A549 (cell line): ENCODE measurements around the gene MAFB.

Experiments used
- BHLHE40 ChIP-seq: IDR thresholded peaks from 2 replicates; pipeline ENCODE4 v1.6.1; 2012; ENCODE audit warnings: low read depth, low read length, inconsistent platforms
- CEBPB ChIP-seq, 2 experiments: fragments of >200 bp in 1 of 2; sonication (Bioruptor Twin) in 1 of 2; formaldehyde crosslinking in 1 of 2; IDR thresholded peaks; 2 replicates each; pipeline ENCODE4 v1.6.1; 2012 to 2016
- CTCF ChIP-seq: fragments of >200 bp; sonication (Bioruptor Twin); formaldehyde crosslinking; IDR thresholded peaks from 3 replicates; pipeline ENCODE4 v1.5.1; 2016
- ELK1 ChIP-seq: fragments of 150-350 bp; IDR thresholded peaks from 2 replicates; pipeline ENCODE4 v1.6.1; 2014; ENCODE audit warnings: low read depth, mild to moderate bottlenecking, low read length
- NPAS2 ChIP-seq: fragments of 250-450 bp; sonication (Bioruptor Pico); IDR thresholded peaks from 2 replicates; pipeline ENCODE4 v1.8.0; 2022; ENCODE audit warnings: mild to moderate bottlenecking, moderate library complexity, borderline replicate concordance
- PHF8 ChIP-seq: fragments of 200-600 bp; sonication (generic); IDR thresholded peaks from 2 replicates; pipeline ENCODE4 v1.6.1; 2016; ENCODE audit warnings: low read depth, mild to moderate bottlenecking, antibody characterized with exemption, moderate library complexity, borderline replicate concordance
- POLR2A ChIP-seq: IDR thresholded peaks from 2 replicates; pipeline ENCODE4 v1.6.1; 2012; ENCODE audit warnings: mild to moderate bottlenecking, low read length
- POLR2AphosphoS2 ChIP-seq: conservative IDR thresholded peaks from 2 replicates; pipeline ENCODE4 v1.6.1; 2012; ENCODE audit warnings: low read length, improper control_type of control experiment, inconsistent platforms
- SREBF2 ChIP-seq: fragments of 450-650 bp; IDR thresholded peaks from 2 replicates; pipeline ENCODE4 v1.6.1; 2014; ENCODE audit warnings: mild to moderate bottlenecking, moderate library complexity
- TF ChIP-seq, protein P1 (sequence below): IDR thresholded peaks from 2 replicates; pipeline ENCODE4 v1.6.1; 2012

DNA sequence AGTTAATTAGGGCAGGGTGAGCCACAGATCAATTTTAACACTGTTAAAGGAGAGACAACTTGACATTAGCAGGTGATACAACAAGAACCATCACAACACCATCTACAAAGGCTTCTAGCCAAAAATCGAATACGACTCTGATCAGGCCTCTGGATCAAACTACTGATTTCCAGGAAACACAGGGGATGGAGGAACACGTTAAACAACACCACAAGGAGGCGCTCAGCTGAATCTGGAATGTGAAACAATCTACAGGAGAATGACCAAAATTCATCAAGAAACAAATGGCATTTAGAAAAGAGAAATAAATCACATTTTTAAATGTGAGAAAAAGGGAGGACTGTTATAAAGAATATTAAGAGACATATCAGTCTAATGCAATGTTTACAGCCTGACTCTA is 13.5 kb upstream of the MAFB start:
- no peak for TF ChIP-seq NPAS2 (CRISPR knock-in tag)
- TF ChIP-seq, protein P1, sequence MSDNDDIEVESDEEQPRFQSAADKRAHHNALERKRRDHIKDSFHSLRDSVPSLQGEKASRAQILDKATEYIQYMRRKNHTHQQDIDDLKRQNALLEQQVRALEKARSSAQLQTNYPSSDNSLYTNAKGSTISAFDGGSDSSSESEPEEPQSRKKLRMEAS: no peak
- TF ChIP-seq CTCF: no peak
- TF ChIP-seq BHLHE40: no peak
- no peak for TF ChIP-seq PHF8
- no peak for TF ChIP-seq ELK1
- TF ChIP-seq POLR2A: no peak
- TF ChIP-seq POLR2AphosphoS2: no peak
- no peak for TF ChIP-seq CEBPB (IDR thresholded peaks at IDR 0.05)
- TF ChIP-seq SREBF2: no peak
